Subcutaneous adipose tissue (tissue), 4 donors: ENCODE results near the gene RGMB. TPM values are rescaled to one million over a fixed set of nuclear protein-coding genes. Genes with fewer than 3 reads are reported as not detected.

Source experiments
- CTCF ChIP-seq: fragments of 450-650 bp; IDR thresholded peaks from one replicate; pipeline ENCODE4 v1.5.1; 2016; ENCODE audit warnings: low read depth, mild to moderate bottlenecking, control low read depth, antibody characterized with exemption, moderate library complexity
- total RNA-seq, 4 donors: library from RNA; depleted of rRNA; stranded (reverse); fragments of >200 nt; gene quantifications; one replicate each; pipeline ENCODE4 v1.1.0, GENCODE V29; 2016

The RGMB gene
- total RNA-seq, 4 donors from 2014 or later, result 9.0 to 36.0 (median 16.8) TPM

DNA sequence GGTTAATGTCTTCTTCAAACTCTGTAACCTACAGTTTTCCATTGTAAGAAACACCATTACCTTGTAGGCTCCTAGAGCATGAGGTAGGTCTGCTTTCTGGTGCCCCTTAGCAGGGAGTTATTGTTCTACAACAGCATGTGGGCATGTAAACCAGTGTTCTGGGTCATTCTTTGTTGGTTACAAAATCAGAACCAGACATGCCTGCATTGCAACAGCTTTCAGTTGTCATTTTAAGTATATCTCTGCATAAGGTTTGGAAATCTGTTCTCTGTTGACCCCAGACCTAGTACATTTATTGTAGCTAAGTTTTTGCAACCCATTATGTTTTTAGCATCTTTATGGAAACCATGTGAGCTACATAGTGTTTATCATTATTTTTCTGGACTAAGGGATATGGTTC, 10.9 kb downstream of the RGMB start:
- no peak for TF ChIP-seq CTCF

GRCh38 chr5:98785244-98785643, 11.8 kb downstream of the RGMB start:
- TF ChIP-seq CTCF, result no peak

DNA sequence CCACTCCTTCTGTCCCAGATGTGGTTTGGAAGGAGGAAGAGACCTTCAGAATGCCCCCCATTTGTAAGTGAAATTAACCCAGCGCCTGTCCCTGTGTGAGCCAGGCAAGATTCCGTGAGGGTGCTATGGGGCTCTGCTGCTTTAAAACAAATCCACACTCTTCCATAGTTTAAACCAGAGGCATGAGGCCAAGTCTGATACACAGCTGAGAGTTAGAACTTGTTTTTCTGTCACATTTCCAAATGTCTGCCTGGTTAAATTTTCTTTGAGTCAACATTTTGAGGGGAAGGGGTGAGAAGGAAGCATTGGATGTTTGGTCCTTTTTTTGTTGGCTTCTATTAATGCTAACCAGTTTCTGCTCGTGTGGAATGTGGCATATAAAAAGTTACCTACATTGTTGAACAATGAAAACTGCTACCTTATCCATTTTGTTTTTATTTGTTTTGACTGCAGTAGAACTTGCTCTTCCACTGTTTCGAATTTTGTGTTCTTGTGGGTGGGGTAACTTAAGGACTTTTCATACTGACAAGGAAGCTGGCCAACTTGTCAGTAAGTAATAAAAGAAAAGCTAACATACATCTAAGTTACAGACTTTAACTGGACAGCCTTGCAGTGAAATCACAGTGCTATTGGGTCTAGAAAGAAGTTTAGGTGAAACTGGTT, 12.9 kb downstream of the RGMB start:
- no peak for TF ChIP-seq CTCF

DNA sequence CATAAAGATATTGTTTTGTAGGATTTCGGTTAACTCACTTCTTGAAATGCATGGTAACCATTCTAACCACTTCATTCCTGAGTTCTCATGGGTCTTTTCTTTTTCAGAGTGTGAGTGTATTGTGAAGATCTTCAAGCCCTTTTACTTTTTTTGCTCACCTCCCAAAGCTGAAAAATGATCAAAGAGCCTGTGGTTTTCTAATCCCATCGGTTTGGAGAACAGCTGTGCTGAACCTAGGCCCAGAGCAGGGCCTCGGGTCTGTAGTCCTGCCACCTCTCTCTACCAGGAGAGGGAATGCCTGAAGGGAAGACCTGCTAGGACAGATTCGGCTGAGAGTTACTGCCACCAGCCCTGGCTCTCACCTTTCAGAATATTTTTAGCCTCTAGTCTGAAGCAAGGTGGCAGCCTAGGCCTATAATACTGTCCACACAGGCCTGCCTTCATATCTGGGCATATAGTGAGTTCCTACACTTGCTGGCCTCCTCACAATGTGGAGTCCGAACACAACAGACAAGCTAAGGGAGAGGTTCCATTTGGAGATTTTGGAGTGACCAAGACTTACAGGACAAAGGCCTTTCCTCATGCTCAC, 13.8 kb downstream of the RGMB start:
- no peak for TF ChIP-seq CTCF

GRCh38 chr5:98789029-98789428, 15.6 kb downstream of the RGMB start:
- TF ChIP-seq CTCF, result no peak

GRCh38 chr5:98791001-98791519, 17.6 kb downstream of the RGMB start:
- no peak for TF ChIP-seq CTCF

GRCh38 chr5:98791898-98792580, 18.6 kb downstream of the RGMB start:
- no peak for TF ChIP-seq CTCF
